ENCODE data around the gene SMIM38.

SMIM38 gene

DNA sequence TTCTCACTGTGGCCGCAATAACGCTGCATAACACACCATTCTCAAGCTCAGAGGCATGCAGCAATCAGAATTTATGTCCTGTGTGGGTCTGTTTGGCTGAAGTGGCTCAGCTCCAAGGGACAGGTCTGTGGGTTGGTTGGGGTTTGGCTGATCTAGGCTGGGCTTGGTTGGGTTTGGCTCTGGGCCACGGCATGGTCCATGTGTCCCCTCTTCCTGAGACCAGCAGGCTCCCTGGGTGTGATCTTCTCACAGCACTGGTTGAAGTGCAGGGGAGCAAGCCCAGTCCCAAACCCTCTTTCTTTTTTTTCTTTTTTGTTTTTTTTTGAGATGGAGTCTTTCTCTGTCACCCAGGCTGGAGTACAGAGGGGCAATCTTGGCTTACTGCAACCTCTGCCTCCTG lies 25.0 kb downstream of the SMIM38 start:
- DNase-seq (ENCODE audit: low read depth), result no peak

DNA sequence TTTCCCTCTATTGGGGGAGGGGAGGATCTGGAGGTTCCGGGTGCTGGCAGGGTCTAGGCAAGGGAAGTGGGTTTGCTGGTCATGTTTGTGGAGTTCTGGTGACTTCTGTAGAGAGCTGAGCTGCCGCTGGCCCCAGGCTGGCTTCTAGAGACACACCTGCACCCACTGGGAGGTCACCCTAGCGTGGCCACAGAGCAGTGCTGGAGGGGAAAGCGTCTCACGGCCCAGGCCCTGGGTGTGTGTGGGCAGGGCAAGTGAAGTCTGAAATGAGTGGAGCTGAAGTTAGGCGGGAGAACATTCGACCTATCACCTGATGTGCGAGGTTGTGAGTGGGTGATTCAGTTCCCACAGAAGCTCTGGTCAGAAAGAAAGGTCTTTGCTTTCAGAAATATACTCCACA lies 27.9 kb downstream of the SMIM38 start:
- no peak for DNase-seq (ENCODE audit: low read depth)

DNA sequence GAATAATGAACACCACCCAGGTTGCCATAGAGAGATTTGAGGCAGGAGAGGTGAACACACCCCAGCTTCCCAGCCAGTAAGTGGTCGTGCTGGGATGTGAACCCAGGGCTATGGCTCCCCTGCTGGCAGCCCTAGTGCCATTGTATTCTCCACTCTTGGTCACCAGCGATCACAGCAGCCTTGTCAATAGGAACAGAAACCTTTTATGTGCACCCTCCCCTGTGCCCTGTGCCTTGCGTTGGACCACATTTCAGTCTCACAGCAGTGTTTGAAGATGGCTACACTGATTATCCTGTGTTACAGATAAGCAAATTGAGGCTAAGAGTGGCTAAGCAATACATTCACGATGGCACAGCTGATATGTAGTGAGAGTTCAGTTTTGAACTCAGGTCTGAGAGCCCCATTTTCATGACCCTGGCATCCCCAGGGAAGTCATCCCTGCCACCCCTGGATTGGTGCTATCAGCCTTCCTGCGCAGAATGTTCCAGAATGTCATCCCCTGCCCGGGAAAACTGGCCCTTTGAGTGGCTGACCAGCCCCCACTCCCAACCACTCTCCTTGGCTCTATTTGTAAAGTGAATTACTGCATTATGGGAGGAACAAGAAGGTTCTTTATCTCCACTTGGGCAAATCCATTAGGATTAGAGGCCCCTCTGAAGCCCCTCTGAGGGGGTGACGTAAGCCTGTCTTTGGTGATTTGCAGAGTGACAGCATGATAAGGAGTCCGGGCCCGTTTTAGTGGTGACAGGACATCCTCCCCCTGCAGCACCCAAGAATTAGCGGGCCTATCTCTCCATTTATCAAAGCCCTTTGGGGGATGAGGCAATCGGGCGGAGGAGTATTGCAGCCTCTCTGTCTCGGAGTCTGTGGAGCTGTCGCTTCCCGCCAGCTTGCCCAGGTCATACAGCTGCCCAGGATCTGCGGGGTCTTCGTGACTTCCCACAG lies 30.9 kb downstream of the SMIM38 start:
- no peak for DNase-seq (ENCODE audit: low read depth)

DNA sequence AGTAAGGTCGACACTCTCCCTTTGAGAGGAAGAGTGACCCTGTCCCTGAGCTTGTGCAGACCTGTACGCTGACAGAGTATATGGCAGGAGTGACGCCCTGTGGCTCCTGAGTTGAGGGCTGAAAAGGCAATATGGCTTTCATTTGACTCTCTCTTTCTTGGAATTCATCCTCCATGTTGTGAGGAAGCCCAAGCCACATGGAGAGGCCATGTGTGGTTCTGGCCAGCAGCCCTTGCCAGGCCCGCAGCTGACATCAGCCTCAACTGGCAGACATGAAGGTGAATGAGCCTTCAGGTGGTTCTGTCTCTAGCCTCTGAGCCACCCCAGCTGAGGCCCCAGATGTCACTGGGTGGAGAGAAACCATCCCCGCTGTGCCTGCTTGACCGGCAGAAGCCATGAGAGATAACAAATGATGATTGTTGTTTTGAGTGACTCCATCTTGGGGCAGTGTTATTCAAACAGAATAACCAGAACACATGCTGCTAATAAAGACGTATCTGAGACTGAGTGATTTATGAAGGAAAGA lies 31.9 kb downstream of the SMIM38 start:
- DNase-seq (ENCODE audit: low read depth), result no peak

- DNase-seq (ENCODE audit: low read depth), result no peak
These were observed 33.3 kb downstream of the SMIM38 start for GRCh38 chr11:69189059-69189458.

GRCh38 chr11:69190796-69191536 lies 35.2 kb downstream of the SMIM38 start:
- DNase-seq (ENCODE audit: low read depth), result no peak

GRCh38 chr11:69192301-69192721 lies 36.6 kb downstream of the SMIM38 start:
- no peak for DNase-seq (ENCODE audit: low read depth)

GRCh38 chr11:69193151-69193550 lies 37.4 kb downstream of the SMIM38 start:
- DNase-seq (ENCODE audit: low read depth), result no peak

DNA sequence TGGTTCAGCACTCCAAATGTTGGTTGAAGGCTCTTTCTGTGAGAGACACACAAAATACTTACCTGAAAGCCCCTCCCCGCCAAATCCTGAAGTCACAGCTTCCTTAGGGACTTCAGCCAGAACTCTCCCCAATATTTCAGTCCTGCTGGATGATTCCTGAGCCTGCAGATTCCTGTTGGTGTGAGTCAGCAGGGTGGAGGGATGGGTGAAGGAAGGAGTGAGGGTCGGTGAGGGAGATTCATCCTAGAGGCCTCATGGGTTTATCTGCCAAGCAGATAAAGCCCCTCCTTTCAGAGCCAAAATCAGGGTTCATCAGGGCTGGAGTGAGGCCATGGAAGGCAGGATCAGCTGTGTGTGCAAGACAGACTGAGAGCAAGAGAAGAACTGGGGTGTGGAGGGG lies 37.9 kb downstream of the SMIM38 start:
- DNase-seq (ENCODE audit: low read depth), result no peak

DNA sequence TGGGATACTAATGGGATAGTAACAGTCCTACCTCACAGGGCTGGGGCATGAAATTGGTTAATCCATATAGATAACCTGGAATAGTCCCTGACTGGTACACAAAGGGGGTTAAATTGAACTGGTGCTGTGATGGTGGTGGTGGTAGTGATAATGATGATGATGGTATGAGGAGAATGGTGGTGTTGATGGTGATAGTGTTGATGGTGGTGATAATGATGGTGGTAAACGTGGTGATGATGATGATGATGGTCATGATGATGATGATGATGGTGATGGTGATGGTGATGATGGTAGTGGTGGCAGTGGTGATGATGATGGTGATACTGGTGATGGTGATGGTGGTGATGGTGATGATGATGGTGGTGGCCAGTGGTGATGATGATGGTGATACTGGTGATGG lies 38.7 kb downstream of the SMIM38 start:
- no peak for DNase-seq (ENCODE audit: low read depth)

DNA sequence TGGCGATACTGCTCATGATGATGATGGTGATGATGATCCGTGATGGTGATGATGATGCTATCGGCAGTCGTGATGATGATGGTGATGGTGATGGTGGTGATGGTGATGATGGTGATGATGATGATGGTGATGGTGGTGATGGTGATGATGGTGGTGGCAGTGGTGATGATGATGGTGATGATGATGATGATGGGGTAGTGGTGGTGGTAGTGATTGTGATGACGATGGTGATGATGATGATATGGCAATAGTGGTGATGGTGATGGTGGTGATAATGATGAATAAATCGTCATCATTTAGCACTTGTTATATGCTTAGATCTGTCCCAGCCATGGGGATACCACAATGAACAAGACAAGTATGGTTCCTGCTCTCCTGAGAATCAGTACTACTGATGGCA lies 39.2 kb downstream of the SMIM38 start:
- DNase-seq (ENCODE audit: low read depth), result no peak

- no peak for DNase-seq (ENCODE audit: low read depth)
These were observed 40.4 kb downstream of the SMIM38 start for GRCh38 chr11:69195824-69196782.

- DNase-seq (ENCODE audit: low read depth), result no peak
These were observed 41.0 kb downstream of the SMIM38 start for GRCh38 chr11:69196783-69197169.

DNA sequence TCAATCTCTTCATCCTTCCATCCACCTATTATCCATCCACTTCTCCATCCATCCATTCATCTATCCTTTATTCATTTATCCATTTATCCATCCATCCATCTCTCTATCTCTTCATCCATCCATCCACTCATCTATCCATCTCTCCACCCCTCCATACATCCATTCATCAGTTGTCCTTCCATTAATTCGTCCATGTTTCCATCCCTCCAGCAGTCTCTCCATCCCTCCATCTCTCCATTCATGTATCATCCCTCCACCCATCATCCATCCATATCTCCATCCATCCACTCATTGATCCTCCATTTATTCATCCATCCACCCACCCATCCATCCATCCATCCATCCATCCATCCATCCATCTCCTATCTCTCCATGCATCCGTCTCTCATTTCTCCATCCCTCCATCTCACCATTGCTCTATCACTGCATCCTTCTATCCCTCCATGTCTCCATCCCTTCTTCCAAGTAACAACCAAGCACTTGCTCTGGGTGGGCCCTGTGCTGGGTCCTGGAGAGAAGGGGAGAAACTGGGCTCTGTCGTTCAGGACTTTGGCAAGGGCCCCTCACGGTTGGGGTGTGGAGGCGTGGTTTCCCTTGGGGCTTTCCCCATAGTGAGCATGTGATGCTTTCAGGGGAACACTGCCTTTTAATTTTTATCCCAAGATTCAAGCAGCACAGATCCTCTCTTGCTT lies 43.3 kb downstream of the SMIM38 start:
- DNase-seq (ENCODE audit: low read depth), result no peak

- no peak for DNase-seq (ENCODE audit: low read depth)
These were observed 44.0 kb downstream of the SMIM38 start for GRCh38 chr11:69199583-69200315.

DNA sequence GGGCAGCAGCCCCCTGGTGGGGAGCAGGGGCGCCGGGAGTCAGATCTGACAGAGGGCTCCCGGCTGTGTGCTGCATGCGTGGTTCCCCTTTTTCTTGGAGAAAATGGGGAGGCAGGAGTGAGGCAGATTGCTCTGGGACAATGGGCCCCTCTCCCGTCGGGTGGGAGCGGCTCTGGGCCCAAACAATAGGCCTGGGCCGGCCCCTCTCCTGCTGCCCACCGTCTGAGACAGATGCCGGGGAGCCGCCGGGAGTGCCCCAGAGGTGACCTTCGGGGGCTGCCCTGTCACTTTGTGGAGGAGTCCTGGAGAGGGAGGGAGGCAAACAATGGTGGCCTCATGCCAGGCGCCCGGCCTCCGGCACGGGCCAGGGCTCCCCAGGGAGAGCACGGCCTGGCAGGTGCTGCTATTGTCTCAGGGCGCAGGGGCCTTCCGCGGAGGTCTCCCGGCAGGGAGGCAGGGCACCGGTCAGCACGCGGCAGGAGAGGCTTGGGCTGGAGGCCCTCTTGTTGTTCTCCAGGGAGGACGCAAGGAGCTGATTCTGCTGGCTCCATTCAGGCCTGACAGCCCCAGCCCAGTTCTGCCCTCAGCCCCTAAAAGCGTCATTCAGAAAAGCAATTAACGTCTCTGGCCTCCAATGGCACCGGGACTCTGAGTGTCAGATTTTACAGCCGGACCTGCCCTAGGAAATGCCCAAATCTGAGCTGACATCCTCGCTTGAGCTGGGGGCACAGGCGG lies 44.8 kb downstream of the SMIM38 start:
- DNase-seq (ENCODE audit: low read depth), result no peak

GRCh38 chr11:69201066-69201365 lies 45.3 kb downstream of the SMIM38 start:
- no peak for DNase-seq (ENCODE audit: low read depth)

- DNase-seq (ENCODE audit: low read depth), result no peak
These were observed 46.1 kb downstream of the SMIM38 start for GRCh38 chr11:69201764-69202370.

DNA sequence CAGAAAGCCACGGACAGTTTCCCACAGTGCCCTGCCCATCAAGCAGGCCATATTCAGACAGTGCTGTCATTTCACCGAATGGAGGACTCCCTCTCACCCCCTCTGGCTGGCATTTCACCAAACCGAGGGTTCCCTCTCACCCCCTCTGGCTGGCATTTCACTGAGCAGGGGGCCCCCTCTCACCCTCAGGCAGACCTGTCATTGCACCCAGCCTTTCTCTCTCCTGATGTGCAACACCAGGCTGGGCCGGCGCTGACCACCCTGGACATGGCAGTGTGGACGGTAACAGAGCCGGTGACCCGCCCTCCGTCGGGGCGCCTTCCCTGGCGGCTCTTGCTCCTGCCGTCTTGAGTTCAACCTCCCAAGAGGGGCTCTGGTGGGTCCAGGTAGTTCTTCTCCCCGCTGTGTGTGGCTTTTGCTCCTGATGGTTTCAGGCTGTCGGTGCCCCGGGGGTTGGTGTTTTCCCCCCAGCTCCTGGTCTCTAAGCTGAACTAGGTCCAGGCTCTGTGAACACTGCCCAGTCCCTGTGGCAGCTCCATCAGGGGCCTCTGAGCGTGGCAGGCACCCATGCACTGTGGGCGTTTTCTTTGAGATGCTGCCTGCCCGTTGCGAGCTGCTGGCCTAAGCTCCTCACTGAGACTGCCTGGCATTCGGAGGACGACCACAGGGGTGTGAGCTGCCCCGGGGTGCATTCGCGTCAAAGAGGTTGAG lies 46.9 kb downstream of the SMIM38 start:
- DNase-seq (ENCODE audit: low read depth), result no peak

Measured in activated T-helper 9 cell treated with anti-CD3 and anti-CD28 coated beads, Interleukin-2, amount 50 U/mL, for 16 hours (primary cell).